C1 segment of cervical spinal cord (tissue), 14 donors: ENCODE results near the gene GADL1.
A peak's percentile ranks its signal among the peaks of the same experiment; 100 is the strongest.

ENCODE experiments used
- DNase-seq, 14 donors: peaks; one replicate each; lab custom pipeline; 2025; lab: John Stamatoyannopoulos, UW

GADL1 gene

DNA sequence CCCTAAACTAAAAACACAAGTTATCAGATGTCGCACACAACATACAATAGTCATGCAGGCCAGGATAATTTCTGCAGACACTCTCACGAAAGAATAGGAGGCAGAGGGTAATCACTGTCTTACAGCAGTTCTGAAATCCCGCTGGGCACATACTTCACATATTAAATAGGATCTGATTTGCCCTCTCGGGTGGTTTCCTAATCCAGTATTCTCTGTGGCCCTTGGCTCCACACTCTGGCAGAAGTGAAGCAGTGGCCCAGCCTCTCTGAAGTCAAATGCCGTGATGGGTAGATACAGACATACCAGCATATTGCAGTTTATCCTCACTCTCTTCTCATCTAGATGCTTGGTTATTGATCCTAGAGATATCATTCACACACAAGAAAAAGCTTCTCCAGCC is 19.0 kb downstream of the GADL1 start:
- no peak for DNase-seq

DNA sequence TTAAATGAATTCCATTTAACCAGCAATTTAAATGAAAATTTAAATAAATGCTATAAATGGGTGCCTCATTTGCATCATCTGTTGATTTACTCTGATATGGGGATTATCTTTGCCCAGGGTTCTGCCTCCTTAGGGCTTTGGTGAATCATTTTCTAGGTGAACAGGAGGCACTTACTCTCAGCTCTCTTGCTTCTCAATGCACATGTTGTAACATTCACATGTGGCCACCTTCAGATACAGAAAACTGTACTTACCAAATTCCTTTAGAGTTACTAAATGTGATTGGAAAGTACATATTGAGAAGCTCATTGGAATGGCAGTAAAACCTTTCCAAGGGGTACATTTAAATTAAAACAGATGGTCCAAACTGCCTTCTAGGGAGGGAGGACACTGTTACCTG is 20.8 kb downstream of the GADL1 start:
- no peak for DNase-seq

DNA sequence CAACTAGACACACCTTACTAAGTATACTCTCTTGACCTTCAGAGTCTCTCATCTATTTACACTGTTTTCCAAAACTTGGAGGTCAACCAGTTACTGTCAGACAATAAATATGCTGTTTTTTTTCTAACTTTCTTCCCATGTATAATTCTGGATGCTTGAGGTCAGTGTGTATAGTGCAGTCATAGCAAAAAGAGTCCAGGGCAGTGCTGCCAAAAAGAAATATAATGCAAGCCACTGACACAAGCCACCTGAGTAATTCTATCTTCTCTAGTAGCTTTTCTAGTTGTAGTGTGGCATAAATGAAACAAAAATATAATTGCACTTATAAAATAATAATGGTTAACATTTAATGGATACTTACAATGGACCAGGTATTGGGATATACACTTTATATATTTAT is 21.6 kb downstream of the GADL1 start:
- no peak for DNase-seq

DNA sequence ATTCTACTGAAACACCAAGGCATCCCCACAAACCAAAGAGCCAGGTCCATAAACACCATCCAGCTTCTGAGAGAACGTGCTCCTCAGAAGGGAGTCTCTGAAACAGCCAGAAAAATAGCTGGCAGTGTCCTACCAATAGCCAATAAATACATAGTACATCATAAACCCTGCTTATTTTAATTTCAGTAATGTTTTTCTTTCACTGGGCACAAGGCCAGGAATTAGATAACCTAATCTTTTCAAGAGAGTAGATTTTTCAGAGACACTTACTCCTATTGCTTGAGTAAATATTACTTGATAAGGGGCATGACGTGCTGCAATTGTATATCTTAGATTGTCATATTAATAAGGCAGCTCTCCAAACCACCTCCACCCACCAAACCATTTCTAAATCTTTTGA is 22.7 kb downstream of the GADL1 start:
- no peak for DNase-seq

DNA sequence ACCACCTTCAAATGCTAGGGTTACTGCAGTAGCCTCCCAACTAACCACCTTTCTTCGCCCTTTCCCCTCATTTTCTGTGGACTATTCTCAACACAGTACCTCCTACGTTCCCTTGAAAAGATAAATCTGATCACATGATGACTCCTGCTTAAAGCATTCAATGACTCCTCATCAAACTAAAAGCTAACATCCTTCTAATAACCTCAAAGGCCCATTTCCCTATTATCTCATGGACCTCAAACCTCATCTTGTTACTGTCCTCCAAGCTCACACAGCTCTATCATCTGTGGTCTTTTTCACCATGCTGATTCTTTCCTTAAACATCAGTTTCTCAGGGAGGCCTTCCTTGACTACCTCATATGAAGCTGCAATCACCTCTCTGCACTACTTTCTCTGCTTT is 29.6 kb downstream of the GADL1 start:
- DNase-seq: no peak

DNA sequence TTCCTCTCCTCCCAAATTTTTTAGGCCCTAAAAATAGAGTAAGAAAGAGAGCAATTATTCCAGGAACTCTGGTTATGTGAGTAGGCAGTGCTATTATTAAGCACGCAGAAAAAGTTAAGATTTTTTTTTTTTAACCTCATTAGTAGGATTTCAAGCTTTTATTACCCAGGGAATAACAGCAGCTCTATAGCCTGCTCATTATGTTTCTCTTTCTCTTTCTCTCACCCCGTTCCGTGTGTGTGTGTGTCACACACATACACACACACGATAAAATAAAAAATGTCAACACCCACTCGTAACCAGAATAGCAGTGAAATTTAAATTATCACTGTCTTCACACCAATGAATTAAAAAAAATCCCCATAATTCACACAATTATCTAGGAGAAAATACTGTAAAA is 30.3 kb downstream of the GADL1 start:
- DNase-seq: no peak

DNA sequence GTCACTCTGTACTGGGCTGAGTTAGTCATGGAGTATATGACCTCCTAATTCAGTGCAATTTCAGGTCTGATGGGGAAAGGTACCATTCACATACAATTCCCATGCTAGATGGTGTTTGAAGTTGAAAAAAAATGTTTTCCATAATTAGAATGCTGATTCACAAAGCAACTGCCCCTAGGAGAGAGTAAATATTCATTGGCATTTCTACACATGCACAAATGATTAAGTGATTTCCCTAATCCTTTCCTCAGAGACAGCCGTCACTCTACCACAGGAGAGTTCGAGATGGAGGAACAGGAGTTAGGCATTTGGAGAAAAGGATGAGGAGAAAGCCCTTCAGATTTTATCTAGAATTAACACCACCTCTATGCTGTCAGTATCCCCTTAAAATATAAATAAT is 32.5 kb downstream of the GADL1 start:
- no peak for DNase-seq

DNA sequence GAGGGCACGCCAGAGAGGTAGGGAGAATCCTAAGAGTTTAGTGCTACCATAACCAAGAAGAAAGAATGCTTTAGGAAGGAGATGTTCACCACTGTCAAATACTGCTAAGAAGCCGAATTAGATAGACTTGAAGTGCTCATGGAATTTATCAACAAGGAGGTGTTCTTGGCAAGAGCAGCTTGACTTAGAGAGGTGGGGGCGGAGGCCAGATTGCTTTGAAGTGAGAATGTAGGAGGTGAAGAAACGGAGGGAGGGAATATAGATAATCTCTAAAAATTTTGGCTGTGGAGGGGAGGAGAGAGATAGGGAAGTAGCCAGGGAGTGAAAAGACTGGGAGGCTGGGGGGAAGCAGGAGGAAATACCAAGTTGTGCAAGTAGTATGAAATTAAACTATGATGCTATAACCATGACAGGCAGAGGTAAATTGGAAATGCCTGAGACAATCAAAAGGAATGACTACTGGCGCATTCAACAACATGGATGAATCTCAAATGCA is 35.5 kb downstream of the GADL1 start:
- DNase-seq: no peak

DNA sequence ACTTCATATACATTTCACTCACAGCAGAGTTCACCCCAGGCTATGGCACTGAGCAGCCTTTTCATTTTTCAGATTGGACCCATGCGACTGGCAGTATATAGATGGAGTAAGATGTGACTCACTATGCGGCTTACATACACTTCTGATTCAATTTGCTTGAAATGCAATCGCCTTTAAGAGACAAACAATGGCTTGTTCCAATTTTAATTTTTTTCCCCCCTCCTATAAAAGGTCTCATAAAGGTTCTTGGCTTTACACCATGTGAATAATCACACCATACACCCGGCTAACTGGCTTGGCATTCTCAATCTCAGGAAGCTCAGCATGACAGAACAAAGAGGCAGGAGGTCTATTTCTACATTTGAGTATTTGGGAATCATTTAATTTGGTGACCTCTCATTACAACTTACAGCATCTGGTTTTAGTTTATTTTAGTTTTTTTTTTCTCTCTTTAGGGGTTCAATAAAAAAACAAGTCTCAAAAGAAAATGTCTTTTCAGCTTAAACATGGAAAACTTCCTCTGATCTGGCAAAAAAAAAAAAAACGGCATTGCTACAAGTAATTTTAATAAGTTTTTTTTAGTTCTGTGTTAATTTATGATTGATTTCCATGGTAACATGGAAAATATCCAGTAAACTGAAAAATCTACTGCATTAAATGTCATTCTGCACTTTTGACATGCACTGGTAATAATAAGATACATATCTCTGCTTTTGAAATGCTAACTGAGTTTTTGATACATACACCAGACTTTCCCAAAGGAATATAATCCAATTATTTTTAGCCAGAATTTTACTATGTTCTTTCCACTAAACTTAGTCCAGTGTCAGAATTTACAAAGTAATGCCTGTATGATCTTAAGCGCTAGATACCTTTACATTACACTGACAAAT is 38.8 kb downstream of the GADL1 start:
- no peak for DNase-seq

DNA sequence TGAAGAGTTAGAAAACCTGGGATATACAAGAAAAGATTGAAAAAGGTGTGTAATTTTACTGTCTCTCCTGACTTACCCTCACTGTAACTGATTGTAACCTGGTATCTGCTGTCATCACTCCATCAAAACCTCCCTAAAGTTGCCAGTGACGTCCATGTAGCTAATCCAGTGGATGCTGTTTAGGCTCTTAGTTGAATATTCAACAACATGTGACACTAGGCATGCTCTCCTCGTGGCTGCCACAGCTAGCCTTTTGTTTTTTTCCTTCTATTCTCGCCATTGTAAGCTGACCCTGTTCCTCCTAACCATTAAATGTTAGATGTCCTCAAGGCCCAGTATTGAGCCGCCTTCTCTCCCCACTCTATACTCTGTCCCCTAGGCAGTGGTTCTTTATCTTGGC is 41.6 kb downstream of the GADL1 start:
- DNase-seq: no peak

DNA sequence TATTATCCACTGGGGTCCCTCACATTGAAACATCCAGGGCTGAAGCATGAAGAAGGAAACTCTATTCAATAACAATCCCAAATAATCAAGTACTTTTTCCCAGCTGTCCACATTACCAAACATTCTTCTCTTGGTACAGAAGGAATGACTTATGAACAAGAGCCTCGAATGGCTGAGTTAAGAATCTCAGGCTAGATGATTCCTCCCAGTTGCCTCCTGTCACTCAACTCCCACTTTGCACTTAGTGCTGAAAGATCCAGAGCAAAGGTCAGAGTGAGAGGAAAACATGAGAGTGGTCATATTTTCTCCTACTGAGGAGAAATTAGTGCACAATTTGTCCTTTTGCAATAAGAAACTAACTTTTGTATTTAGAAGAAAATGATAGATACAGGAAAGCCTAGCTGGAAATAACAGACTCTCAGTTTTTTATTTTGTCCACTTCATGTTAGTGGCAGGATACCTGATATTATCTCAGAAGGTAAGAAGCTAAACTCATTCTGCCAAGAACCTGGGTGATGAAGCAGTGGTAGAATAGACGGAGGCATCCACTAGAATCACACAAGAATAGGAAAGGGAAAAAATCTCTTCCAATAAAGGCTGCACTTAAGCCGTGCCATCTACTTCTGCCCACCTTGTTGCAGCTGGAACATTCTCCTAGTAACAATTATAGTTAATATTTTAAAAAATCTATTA is 46.2 kb downstream of the GADL1 start:
- no peak for DNase-seq

DNA sequence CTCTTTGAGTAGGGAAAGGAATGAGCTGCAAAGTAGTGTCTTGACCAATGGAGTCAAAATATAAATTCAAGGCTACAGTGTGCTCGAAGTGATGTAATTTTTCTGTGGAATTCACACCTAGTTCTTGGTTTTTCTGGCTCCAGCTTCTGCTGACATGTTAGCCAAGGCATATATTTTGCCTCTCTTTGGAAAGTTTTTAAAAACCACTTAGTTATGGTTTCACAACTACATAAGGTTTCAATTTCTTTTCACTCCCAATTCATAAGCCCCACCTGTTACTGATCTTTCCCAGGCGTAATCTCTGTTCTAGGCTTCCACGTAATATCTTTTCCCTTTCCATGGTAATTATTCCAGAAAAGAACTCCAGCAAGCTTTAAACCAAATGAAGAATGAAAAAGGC is 46.9 kb downstream of the GADL1 start:
- no peak for DNase-seq

DNA sequence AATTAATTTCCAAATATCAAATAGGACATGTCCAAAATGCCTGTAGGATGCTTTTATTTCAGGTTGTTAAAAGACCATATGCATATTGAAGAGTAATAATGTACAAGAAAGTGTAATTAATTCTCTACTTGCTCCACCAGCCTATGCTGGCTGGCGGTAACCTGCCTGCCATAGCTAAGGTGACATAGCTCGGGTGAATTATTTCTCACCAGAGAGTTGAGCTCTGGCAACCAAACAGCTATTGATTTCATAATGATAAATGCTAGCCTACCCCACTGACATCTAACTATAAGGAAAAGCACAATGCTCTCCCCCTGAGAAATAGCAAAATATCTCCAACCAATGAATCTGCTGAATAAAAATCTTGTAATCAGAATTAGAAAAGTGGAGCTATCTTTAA is 48.9 kb downstream of the GADL1 start:
- no peak for DNase-seq

DNA sequence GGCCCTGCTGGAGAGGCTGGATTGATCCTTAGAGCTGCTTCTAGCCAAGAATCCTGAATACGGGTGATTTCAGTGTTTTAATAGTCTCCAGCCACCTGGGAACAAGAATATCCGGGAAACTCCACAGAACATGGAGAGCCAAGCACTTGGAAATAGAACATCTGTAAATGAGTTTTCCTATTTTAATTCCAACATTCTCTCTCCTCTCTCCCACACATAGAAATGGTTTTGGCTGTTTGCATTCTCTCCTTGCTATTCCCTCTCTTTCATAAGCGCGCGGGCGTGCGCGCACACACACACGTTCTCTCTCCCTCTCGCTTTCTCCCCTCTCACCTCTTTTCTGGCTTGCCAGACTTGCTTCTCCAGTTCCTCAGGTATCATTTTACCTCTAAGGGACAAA is 50.6 kb downstream of the GADL1 start:
- no peak for DNase-seq

DNA sequence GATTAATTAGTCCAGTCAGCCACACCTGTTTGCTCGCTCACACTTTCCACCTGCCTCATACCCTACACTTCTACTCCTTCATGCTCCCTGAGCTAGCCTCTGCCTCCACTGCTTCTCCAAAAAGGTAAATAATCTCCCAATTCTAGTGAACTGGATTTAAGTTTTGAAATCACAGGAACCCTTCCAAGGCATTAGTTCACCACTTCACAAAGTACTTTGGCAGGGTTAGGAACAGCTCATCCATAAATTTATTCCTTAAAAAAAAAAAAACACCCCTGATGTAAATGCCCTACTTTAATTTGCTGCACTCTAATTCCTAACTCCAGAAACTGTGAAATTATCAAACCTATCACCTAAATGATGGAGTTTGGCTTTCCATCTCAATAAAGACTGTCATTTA is 58.3 kb downstream of the GADL1 start:
- no peak for DNase-seq

DNA sequence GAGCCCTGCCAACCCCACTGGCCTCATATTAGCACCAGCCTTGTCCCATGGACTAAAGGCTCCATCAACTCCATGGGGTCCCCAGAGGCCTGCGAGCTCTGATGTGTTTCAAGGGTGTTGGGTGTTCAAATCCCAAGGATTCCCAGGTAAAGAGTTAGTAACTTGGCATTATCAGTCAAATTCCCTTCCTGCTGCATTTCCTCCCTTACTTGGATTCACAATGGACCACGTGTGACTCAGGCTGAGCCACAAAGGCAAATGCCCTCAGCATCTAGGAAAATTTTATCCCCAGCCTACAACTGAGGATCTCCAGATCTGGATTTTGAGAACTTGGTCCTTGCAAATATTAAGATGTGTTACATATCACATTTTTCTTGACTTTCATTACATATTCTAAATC is 58.8 kb downstream of the GADL1 start:
- DNase-seq: no peak

DNA sequence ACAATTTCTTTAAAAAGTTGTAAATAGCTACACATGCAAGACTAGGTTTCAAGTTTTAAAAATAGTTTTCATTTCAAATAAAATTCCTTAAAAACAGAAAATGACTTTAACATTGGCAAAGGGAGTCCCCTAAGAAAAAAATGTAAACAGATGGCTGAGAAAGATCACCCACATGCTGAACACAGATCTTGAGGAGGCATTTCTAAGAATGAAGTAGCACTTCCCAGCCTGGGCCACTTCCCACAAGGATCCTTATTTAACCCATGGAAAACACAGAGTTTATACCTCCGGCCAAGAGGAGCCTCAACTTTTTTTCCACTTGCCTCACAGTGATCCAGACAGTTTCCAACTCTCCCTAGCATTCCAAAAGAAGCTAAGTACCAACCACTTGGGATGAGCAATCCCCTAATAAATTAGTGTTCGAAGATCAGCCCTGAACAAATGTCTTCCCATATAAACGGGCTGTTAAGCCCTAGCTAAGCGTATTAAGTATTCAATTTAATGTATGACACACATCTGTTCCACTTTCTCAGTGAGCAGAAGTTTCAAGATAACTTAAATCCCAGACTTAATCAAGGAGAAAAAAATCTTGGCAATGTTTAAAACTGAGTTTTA is 61.4 kb downstream of the GADL1 start:
- DNase-seq: no peak

DNA sequence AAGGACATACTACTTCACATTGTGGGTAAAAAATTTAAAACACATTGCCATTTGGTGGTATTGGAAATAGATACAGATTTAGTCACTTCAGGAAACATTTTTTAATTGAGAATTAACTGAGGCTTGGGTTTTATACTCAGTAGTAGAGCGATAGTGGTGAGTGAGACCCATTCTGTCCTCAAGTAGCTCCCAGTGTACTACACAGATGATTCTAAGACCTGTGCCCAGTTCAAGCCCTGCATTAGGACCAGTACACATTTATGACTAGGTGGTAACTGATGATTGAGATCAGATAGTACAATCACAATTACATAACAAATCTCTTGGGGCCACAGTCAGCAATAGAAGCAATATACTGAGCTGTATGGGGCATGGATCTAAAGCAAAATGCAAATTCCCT is 67.4 kb downstream of the GADL1 start:
- DNase-seq: no peak

DNA sequence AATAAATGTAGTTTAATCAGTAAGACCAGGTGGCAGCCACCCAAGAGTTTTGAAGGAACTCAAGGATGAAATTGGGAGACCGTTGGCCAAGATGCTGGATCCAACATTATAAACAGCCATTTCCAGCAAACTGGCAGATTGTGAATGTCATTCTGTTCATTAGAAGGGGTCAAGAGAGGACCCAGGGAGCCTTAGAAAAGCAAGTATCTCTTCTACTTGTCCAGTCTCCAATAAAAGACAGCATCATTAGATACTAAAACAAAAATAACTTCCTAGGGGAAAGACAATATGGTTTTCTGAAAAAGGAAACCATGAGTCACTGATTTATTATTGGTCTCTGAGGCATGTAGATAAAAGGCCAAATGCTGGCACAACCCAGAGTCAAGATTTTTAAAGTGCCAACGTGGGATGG is 67.9 kb downstream of the GADL1 start:
- DNase-seq: peak in 2 of 14 donors; percentile 1 to 73

DNA sequence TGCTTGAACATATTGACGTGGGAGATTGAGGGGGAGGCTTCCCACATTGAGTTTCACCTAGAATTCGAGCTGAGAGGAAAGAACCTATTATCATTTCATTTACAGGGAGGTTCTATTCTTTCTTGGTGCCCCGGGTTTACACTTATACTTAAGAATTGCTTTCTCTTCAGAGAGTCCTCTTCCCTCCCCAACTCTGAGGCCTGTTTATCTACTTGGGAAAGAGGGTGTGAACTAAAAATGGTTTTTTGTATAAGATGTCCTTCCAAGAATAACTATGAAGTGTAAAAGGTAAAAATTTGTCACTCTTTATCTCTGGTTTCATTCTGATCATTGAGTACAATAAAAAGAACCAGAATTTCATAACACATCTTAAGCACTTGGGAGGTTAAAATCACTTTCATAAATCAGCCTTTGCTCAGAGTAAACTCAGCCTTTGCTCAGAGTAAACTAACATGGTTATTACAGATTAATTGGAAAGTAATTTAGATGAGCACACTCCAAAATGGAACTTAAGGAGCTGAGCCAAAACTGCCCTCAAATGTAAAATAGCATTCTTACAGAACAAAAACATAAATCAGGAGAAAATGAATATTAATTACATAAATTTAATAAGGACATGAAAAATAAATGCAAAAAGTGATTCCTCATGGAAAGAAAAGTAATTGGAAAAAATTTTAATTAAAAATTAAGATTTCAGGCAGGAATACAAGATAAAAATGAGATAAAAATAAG is 75.2 kb downstream of the GADL1 start:
- DNase-seq: no peak

DNA sequence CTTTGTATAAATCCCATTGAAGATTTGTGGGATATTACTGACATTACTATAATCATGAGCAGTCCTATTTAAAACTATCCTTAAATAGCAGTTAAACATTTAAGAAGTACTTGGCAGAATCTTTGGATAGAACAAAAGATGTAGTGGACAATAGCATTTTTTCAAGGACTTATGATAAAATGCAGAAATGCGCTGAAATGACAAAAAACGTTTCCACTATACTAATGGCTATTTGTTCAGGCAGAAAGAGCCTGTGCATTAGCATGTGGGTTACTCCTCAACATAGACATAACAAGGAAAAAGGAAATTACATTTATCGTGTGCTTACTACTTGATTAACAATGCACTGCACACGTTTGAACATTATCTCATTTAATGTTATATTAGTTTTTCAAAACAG is 80.7 kb downstream of the GADL1 start:
- DNase-seq: no peak
